Mesodermal cell (in vitro differentiated cells): Measurements from ENCODE around the gene TMEM52B.
"Not testable (repeated sequence)": the region's sequence is repeated elsewhere in the genome, so short reads cannot be mapped to it uniquely, and the experiment has no call there.

Source experiments
- H3K27ac ChIP-seq: 2 replicates; pipeline ENCODE4 v1.7.0; 2013; ENCODE audit warnings: mild to moderate bottlenecking, low read depth, low read length, moderate library complexity; ENCODE audit not compliant: severe bottlenecking
- H3K36me3 ChIP-seq: 2 replicates; pipeline ENCODE4 v1.7.1; 2013; ENCODE audit warnings: mild to moderate bottlenecking, low read length, moderate library complexity; ENCODE audit not compliant: control insufficient read depth, insufficient read depth
- H3K4me1 ChIP-seq: one replicate; pipeline ENCODE4 v1.7.1; 2013; ENCODE audit warnings: mild to moderate bottlenecking, low read length; ENCODE audit not compliant: insufficient read depth, control insufficient read depth, poor library complexity, severe bottlenecking
- H3K4me3 ChIP-seq: 2 replicates; pipeline ENCODE4 v1.7.0; 2013; ENCODE audit warnings: low read length, control low read depth, mild to moderate bottlenecking; ENCODE audit not compliant: insufficient read depth, poor library complexity, severe bottlenecking; ENCODE audit errors: extremely low read depth
- H3K9me3 ChIP-seq: 2 replicates; pipeline ENCODE4 v1.7.1; 2013; ENCODE audit warnings: mild to moderate bottlenecking, low read length, moderate library complexity; ENCODE audit not compliant: control insufficient read depth
- whole genome bisulfite sequencing, 2 experiments: methylation state at CpG; one replicate each; pipeline ENCODE4 v1.1.5; 2013; ENCODE audit warnings: missing lambda C conversion rate in 2 of 2; ENCODE audit not compliant: insufficient coverage in 2 of 2; 5-methylcytosine and 5-hydroxymethylcytosine counted together

TMEM52B gene

GRCh38 chr12:10211940-10212738, 33.3 kb downstream of the TMEM52B start:
- Histone ChIP-seq H3K27ac (peak overlapping the region; percentile 100), H3K9me3 (no peaks in the 10 kb centered on the region), H3K4me3 (peak overlapping the region; percentile 96), H3K4me1 (peaks cover 18% of the 10 kb centered on the region), H3K36me3 (peaks cover 9% of the 10 kb centered on the region)
- 39 to 40% methylated on average over 18 to 28 of the region's 40 CpGs for WGBS, 2 experiments

GRCh38 chr12:10212739-10213131, 33.9 kb downstream of the TMEM52B start, which contains the start of gene GABARAPL1:
GABARAPL1 (plus strand) TSS chr12:10212877; CDS start chr12:10213130, 253 bp downstream.
- H3K36me3 ChIP-seq: peaks cover 15% of the 10 kb centered on the region
- H3K4me3 ChIP-seq: peak within 1 kb of the TSS; percentile 96
- H3K9me3 ChIP-seq: no peaks in the 10 kb centered on the region
- H3K27ac ChIP-seq: peak within 1 kb of the TSS; percentile 100
- WGBS, 2 experiments: 0% methylated on average over 24 to 28 of the region's 35 CpGs
- peaks cover 18% of the 10 kb centered on the region for H3K4me1 ChIP-seq

GRCh38 chr12:10213168-10214135, 34.6 kb downstream of the TMEM52B start:
- H3K9me3 ChIP-seq: no peaks in the 10 kb centered on the region
- peaks cover 22% of the 10 kb centered on the region for H3K36me3 ChIP-seq
- WGBS, 2 experiments: 0 to 1% methylated on average over 27 to 40 of the region's 47 CpGs
- peak overlapping the region; percentile 96 for H3K4me3 ChIP-seq
- peak overlapping the region; percentile 100 for H3K27ac ChIP-seq
- peaks cover 18% of the 10 kb centered on the region for H3K4me1 ChIP-seq

- H3K4me1 ChIP-seq: peaks cover 18% of the 10 kb centered on the region
- peaks cover 30% of the 10 kb centered on the region for H3K36me3 ChIP-seq
- WGBS, 2 experiments: 24 to 29% methylated on average over 1 to 2 of the region's 10 CpGs
- peak overlapping the region; percentile 96 for H3K4me3 ChIP-seq
- peak overlapping the region; percentile 100 for H3K27ac ChIP-seq
- no peaks in the 10 kb centered on the region for H3K9me3 ChIP-seq
Observed at GRCh38 chr12:10214136-10214894, 35.5 kb downstream of the TMEM52B start.

- H3K4me3 ChIP-seq: peak overlapping the region; percentile 96
- no peak overlapping the region for H3K27ac ChIP-seq
- no peaks in the 10 kb centered on the region for H3K9me3 ChIP-seq
- H3K4me1 ChIP-seq: peaks cover 18% of the 10 kb centered on the region
- peaks cover 36% of the 10 kb centered on the region for H3K36me3 ChIP-seq
- 100% methylated on average over 1 of the region's 3 CpGs for WGBS, 2 experiments
Observed at GRCh38 chr12:10214895-10215267, 36.0 kb downstream of the TMEM52B start.

GRCh38 chr12:10215436-10215835, 36.6 kb downstream of the TMEM52B start:
- Histone ChIP-seq H3K36me3 (peaks cover 42% of the 10 kb centered on the region), H3K27ac (no peak overlapping the region), H3K4me3 (peak overlapping the region; percentile 96), H3K4me1 (peaks cover 18% of the 10 kb centered on the region), H3K9me3 (no peaks in the 10 kb centered on the region)
- WGBS, 2 experiments: 67% methylated on average over 1 of the region's 2 CpGs; no CpG with 5 or more reads in 1 of the 2 experiments

- 92 to 97% methylated on average over 12 of the region's 13 CpGs for WGBS, 2 experiments
- H3K4me3 ChIP-seq, H3K9me3 ChIP-seq, H3K27ac ChIP-seq: not testable (repeated sequence)
- Histone ChIP-seq H3K4me1 (peaks cover 18% of the 10 kb centered on the region), H3K36me3 (peaks cover 47% of the 10 kb centered on the region)
Observed at GRCh38 chr12:10215946-10216345, 37.1 kb downstream of the TMEM52B start.

- Histone ChIP-seq H3K4me1 (peaks cover 15% of the 10 kb centered on the region), H3K36me3 (peaks cover 67% of the 10 kb centered on the region), H3K27ac (no peak overlapping the region), H3K9me3 (no peaks in the 10 kb centered on the region), H3K4me3 (no peak overlapping the region)
- WGBS, 2 experiments: 91 to 98% methylated on average over 5 of the region's 6 CpGs
Observed at GRCh38 chr12:10218021-10218420, 39.2 kb downstream of the TMEM52B start.

- Histone ChIP-seq H3K36me3 (peaks cover 81% of the 10 kb centered on the region), H3K4me1 (peaks cover 6% of the 10 kb centered on the region), H3K9me3 (no peaks in the 10 kb centered on the region), H3K27ac (no peak overlapping the region), H3K4me3 (no peak overlapping the region)
- 95 to 100% methylated on average over 3 of the region's 8 CpGs for WGBS, 2 experiments
Observed at GRCh38 chr12:10220398-10221077, 41.7 kb downstream of the TMEM52B start.

- H3K4me3 ChIP-seq: no peak overlapping the region
- WGBS, 2 experiments: no CpG with 5 or more reads among the region's 5 CpGs
- no peaks in the 10 kb centered on the region for H3K9me3 ChIP-seq
- peaks cover 72% of the 10 kb centered on the region for H3K36me3 ChIP-seq
- H3K4me1 ChIP-seq: no peaks in the 10 kb centered on the region
- no peak overlapping the region for H3K27ac ChIP-seq
Observed at GRCh38 chr12:10221846-10222245, 43.0 kb downstream of the TMEM52B start.
